Adrenal gland (tissue), 5 donors: Measurements from ENCODE around the gene AGAP1.

Source experiments
- POLR2A ChIP-seq, 2 donors: fragments of 450-650 bp; IDR thresholded peaks; one replicate each; pipeline ENCODE4 v1.6.1; 2017; ENCODE audit warnings: antibody characterized with exemption in 2 of 2, mild to moderate bottlenecking in 2 of 2, moderate library complexity in 1 of 2
- TF ChIP-seq, protein P1 (sequence below), 6 experiments: fragments of 450-650 bp in 4 of 6; fragments of 200-600 bp in 2 of 6; sonication (generic) in 1 of 6; IDR thresholded peaks; 1 replicate in 5 of 6; 2 replicates in 1 of 6; pipeline versions ENCODE4 v1.5.1 to v1.8.0; 2016 to 2021; ENCODE audit warnings: antibody characterized with exemption in 6 of 6, mild to moderate bottlenecking in 2 of 6, moderate library complexity in 1 of 6
- donor health status: DM: no; HTN: no; CAD: no.

GRCh38 chr2:235555371-235555770 is 61.5 kb downstream of the AGAP1 start:
- TF ChIP-seq, protein P1, sequence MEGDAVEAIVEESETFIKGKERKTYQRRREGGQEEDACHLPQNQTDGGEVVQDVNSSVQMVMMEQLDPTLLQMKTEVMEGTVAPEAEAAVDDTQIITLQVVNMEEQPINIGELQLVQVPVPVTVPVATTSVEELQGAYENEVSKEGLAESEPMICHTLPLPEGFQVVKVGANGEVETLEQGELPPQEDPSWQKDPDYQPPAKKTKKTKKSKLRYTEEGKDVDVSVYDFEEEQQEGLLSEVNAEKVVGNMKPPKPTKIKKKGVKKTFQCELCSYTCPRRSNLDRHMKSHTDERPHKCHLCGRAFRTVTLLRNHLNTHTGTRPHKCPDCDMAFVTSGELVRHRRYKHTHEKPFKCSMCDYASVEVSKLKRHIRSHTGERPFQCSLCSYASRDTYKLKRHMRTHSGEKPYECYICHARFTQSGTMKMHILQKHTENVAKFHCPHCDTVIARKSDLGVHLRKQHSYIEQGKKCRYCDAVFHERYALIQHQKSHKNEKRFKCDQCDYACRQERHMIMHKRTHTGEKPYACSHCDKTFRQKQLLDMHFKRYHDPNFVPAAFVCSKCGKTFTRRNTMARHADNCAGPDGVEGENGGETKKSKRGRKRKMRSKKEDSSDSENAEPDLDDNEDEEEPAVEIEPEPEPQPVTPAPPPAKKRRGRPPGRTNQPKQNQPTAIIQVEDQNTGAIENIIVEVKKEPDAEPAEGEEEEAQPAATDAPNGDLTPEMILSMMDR (IDR thresholded peaks at IDR 0.05): no peak
- no peak for TF ChIP-seq POLR2A (IDR thresholded peaks at IDR 0.05)
